HEK293 (cell line): ENCODE measurements around the gene TINAGL1.

Source experiments
- CTCF ChIP-seq: fragments of 450-650 bp; formaldehyde crosslinking; IDR thresholded peaks from 2 replicates; pipeline ENCODE4 v1.5.1; 2016; ENCODE audit warnings: missing biosample characterization, missing genetic modification characterization
- ZNF394 ChIP-seq: fragments of 450-650 bp; formaldehyde crosslinking; IDR thresholded peaks from 2 replicates; pipeline ENCODE4 v1.5.1; 2016; ENCODE audit warnings: missing biosample characterization, missing genetic modification characterization, mild to moderate bottlenecking, moderate library complexity, borderline replicate concordance
- ZNF561 ChIP-seq: fragments of 450-650 bp; IDR thresholded peaks from 2 replicates; pipeline ENCODE4 v1.5.1; 2018; ENCODE audit warnings: missing biosample characterization, missing genetic modification characterization, borderline replicate concordance

GRCh38 chr1:31615939-31616338, 39.6 kb downstream of the TINAGL1 start:
- TF ChIP-seq ZNF394 (tag by site-specific recombination) (no peak), CTCF (tag by site-specific recombination) (no peak), ZNF561 (tag by site-specific recombination) (no peak)
